Measurements from ENCODE around the gene RNF40.
"Not testable (repeated sequence)": the region's sequence is repeated elsewhere in the genome, so short reads cannot be mapped to it uniquely, and the experiment has no call there.

Gene RNF40

GRCh38 chr16:30780549-30780948 lies 18.4 kb downstream of the RNF40 start:
- FAIRE-seq = no peak
- DNase-seq (ENCODE audit: low spot score) = no peak

GRCh38 chr16:30782486-30783279 lies 20.6 kb downstream of the RNF40 start:
- FAIRE-seq = no peak
- DNase-seq (ENCODE audit: low spot score) = no peak

- no peak for DNase-seq (ENCODE audit: low spot score)
- FAIRE-seq = no peak
These were observed 21.4 kb downstream of the RNF40 start for GRCh38 chr16:30783280-30784109.

- no peak for FAIRE-seq
- DNase-seq (ENCODE audit: low spot score) = no peak
These were observed 22.1 kb downstream of the RNF40 start for GRCh38 chr16:30784215-30784614.

- DNase-seq (ENCODE audit: low spot score) (no peak), FAIRE-seq (no peak)
These were observed 23.3 kb downstream of the RNF40 start for GRCh38 chr16:30785126-30786106.

- DNase-seq (ENCODE audit: low spot score) (peak; percentile 42), FAIRE-seq (no peak)
These were observed 24.2 kb downstream of the RNF40 start for GRCh38 chr16:30786115-30786935.

- peak; percentile 33 for DNase-seq (ENCODE audit: low spot score)
- FAIRE-seq = no peak
These were observed 25.0 kb downstream of the RNF40 start, which contains the start of gene ZNF629 for GRCh38 chr16:30786936-30787612. ZNF629 (minus strand) TSS chr16:30787205; CDS start chr16:30784482, 2,723 bp downstream.

GRCh38 chr16:30787613-30788378 lies 25.7 kb downstream of the RNF40 start:
- FAIRE-seq (no peak), DNase-seq (ENCODE audit: low spot score) (no peak)

- FAIRE-seq = no peak
- no peak for DNase-seq (ENCODE audit: low spot score)
These were observed 31.5 kb downstream of the RNF40 start for GRCh38 chr16:30793508-30794069.

GRCh38 chr16:30794634-30795033 lies 32.5 kb downstream of the RNF40 start:
- FAIRE-seq = no peak

GRCh38 chr16:30797670-30798309 lies 35.7 kb downstream of the RNF40 start:
- FAIRE-seq (no peak), DNase-seq (ENCODE audit: low spot score) (no peak)

More at GRCh38 chr16:30794634-30795033, 32.5 kb downstream of the RNF40 start:
- DNase-seq (ENCODE audit: low spot score) = no peak

GRCh38 chr16:30802936-30803335 lies 40.8 kb downstream of the RNF40 start:
- DNase-seq (ENCODE audit: low spot score) (no peak), FAIRE-seq (no peak)

GRCh38 chr16:30805056-30805369 lies 42.9 kb downstream of the RNF40 start:
- DNase-seq (ENCODE audit: low spot score) (no peak), FAIRE-seq (no peak)

- FAIRE-seq (no peak), DNase-seq (ENCODE audit: low spot score) (peak; percentile 58)
These were observed 43.4 kb downstream of the RNF40 start for GRCh38 chr16:30805370-30806169.

GRCh38 chr16:30808146-30808545 lies 46.0 kb downstream of the RNF40 start:
- DNase-seq (ENCODE audit: low spot score) (no peak), FAIRE-seq (no peak)

- not testable (repeated sequence) for FAIRE-seq; DNase-seq (ENCODE audit: low spot score)
These were observed 46.8 kb downstream of the RNF40 start for GRCh38 chr16:30808890-30809426.

GRCh38 chr16:30809675-30810074 lies 47.6 kb downstream of the RNF40 start:
- FAIRE-seq; DNase-seq (ENCODE audit: low spot score): not testable (repeated sequence)
